Testis (tissue), 3 donors: Measurements from ENCODE around the gene STK24. TPM values are rescaled to one million over a fixed set of nuclear protein-coding genes. Genes with fewer than 3 reads are reported as not detected.

ENCODE experiments used
- DNase-seq: peaks from one replicate; pipeline ENCODE4 v3.0.0-alpha.2; 2019
- H3K27ac ChIP-seq, 2 donors: fragments of 200-600 bp; sonication (generic); one replicate each; pipeline ENCODE4 v1.5.1; 2019
- H3K27me3 ChIP-seq: fragments of 200-600 bp; sonication (generic); one replicate; pipeline ENCODE4 v1.5.1; 2019
- H3K36me3 ChIP-seq: fragments of 200-600 bp; sonication (generic); one replicate; pipeline ENCODE4 v1.5.1; 2017; ENCODE audit warnings: low read depth; ENCODE audit errors: missing control alignments
- H3K4me1 ChIP-seq: fragments of 200-600 bp; sonication (generic); one replicate; pipeline ENCODE4 v1.5.1; 2019
- H3K4me3 ChIP-seq, 2 donors: fragments of 200-600 bp; sonication (generic); one replicate each; pipeline ENCODE4 v1.5.1; 2017 to 2019
- H3K9me3 ChIP-seq: fragments of 200-600 bp; sonication (generic); one replicate; pipeline ENCODE4 v1.5.1; 2017
- CTCF ChIP-seq, 3 experiments: fragments of 450-650 bp in 2 of 3; fragments of 200-600 bp in 1 of 3; sonication (generic) in 1 of 3; IDR thresholded peaks; one replicate each; pipeline ENCODE4 v1.5.1; 2016 to 2019; ENCODE audit warnings: antibody characterized with exemption in 3 of 3, mild to moderate bottlenecking in 2 of 3, moderate library complexity in 1 of 3
- POLR2A ChIP-seq: fragments of 450-650 bp; IDR thresholded peaks from one replicate; pipeline ENCODE4 v1.6.1; 2017; ENCODE audit warnings: antibody characterized with exemption, mild to moderate bottlenecking, moderate library complexity
- WGBS, 2 donors: methylation state at CpG; one replicate each; pipeline ENCODE4 v1.1.5; 2018; 5-methylcytosine and 5-hydroxymethylcytosine counted together
- intact Hi-C: fragments of 100-400 bp; cut with DNase I; formaldehyde crosslinking; loops from one replicate; pipeline ENCODE4 v1.15.1; 2023; ENCODE audit warnings: low total_unique reads
- polyA plus RNA-seq: library from polyadenylated mRNA; stranded (reverse); fragments of 350-450 nt; fragmentation: Illumina TruSeq; extraction: RNeasy Lipid Tissue Mini Kit (QIAGEN cat#74804); gene quantifications from one replicate; pipeline ENCODE4 v1.2.3, GENCODE V29; 2014; ENCODE audit warnings: low read depth, low replicate concordance; ENCODE audit not compliant: insufficient read depth
- total RNA-seq, 2 donors: library from RNA; depleted of rRNA; stranded (reverse); fragments of >200 nt; gene quantifications; one replicate each; pipeline ENCODE4 v1.2.3, GENCODE V29; 2016

Gene STK24
- total and polyA plus RNA-seq, 3 donors from 2014 or later, result 97.4 to 172 (median 151) TPM

- no peak overlapping the region for H3K4me3 ChIP-seq
- H3K36me3 ChIP-seq, result no peaks in the 10 kb centered on the region
- DNase-seq, result no peak
- peaks cover 29% of the 10 kb centered on the region for H3K4me1 ChIP-seq
- H3K27ac ChIP-seq, result no peak overlapping the region
- intact Hi-C loops, result no loop called here
- H3K9me3 ChIP-seq, result no peaks in the 10 kb centered on the region
- WGBS, 2 donors, result 89 to 93% methylated on average over 7 of the region's 7 CpGs
- TF ChIP-seq CTCF (IDR thresholded peaks at IDR 0.05), result no peak
- no peaks in the 10 kb centered on the region for H3K27me3 ChIP-seq
Measured at GRCh38 chr13:98511435-98511834, 65.5 kb downstream of the STK24 start.

- no peak for DNase-seq
- Histone ChIP-seq H3K36me3 (no peaks in the 10 kb centered on the region), H3K27me3 (no peaks in the 10 kb centered on the region), H3K4me1 (peaks cover 25% of the 10 kb centered on the region), H3K9me3 (no peaks in the 10 kb centered on the region), H3K4me3 (no peak overlapping the region), H3K27ac (peak overlapping the region; percentile 13 to 46)
- 87 to 88% methylated on average over 7 of the region's 7 CpGs for WGBS, 2 donors
- TF ChIP-seq CTCF (IDR thresholded peaks at IDR 0.05) (no peak), POLR2A (no peak)
- intact Hi-C loops, result no loop called here
Measured at GRCh38 chr13:98510156-98510509, 66.8 kb downstream of the STK24 start.

GRCh38 chr13:98509271-98510155 lies 67.4 kb downstream of the STK24 start:
- no peaks in the 10 kb centered on the region for H3K36me3 ChIP-seq
- DNase-seq, result peak; percentile 57
- 57 to 60% methylated on average over 10 of the region's 10 CpGs for WGBS, 2 donors
- H3K4me1 ChIP-seq, result peaks cover 27% of the 10 kb centered on the region
- intact Hi-C loops, result no loop called here
- peak overlapping the region; percentile 13 to 46 for H3K27ac ChIP-seq
- H3K4me3 ChIP-seq, result no peak overlapping the region
- H3K27me3 ChIP-seq, result no peaks in the 10 kb centered on the region
- no peaks in the 10 kb centered on the region for H3K9me3 ChIP-seq
- no peak for TF ChIP-seq CTCF (IDR thresholded peaks at IDR 0.05)
- TF ChIP-seq POLR2A, result no peak

GRCh38 chr13:98508685-98509084 lies 68.2 kb downstream of the STK24 start:
- WGBS, 2 donors, result 75 to 84% methylated on average over 2 of the region's 2 CpGs

More at GRCh38 chr13:98508685-98509084, 68.2 kb downstream of the STK24 start:
- Histone ChIP-seq H3K36me3 (no peaks in the 10 kb centered on the region), H3K27me3 (no peaks in the 10 kb centered on the region), H3K4me1 (peaks cover 36% of the 10 kb centered on the region), H3K4me3 (no peak overlapping the region), H3K27ac (peak overlapping the region in 1 of 2 donors; percentile 46), H3K9me3 (no peaks in the 10 kb centered on the region)
- intact Hi-C loops, result no loop called here
- TF ChIP-seq CTCF (IDR thresholded peaks at IDR 0.05), result no peak
- TF ChIP-seq POLR2A, result no peak
- no peak for DNase-seq
